Ovary (tissue), 9 donors: ENCODE measurements around the gene SH2D7. TPM values are rescaled to one million over a fixed set of nuclear protein-coding genes. Genes with fewer than 3 reads are reported as not detected.

Source experiments
- DNase-seq, 5 donors: peaks; one replicate each; pipeline ENCODE4 v3.0.0-alpha.2; 2019 to 2020
- H3K27ac ChIP-seq, 2 donors: fragments of 200-600 bp; one replicate each; pipeline versions ENCODE4 v1.5.1 to v1.8.0; 2019 to 2022
- H3K27me3 ChIP-seq: fragments of 200-600 bp; one replicate; pipeline ENCODE4 v1.8.0; 2022
- H3K36me3 ChIP-seq: fragments of 200-600 bp; sonication (generic); one replicate; pipeline ENCODE4 v1.5.1; 2019
- H3K4me1 ChIP-seq: one replicate; pipeline ENCODE4 v1.8.1; 2013; ENCODE audit warnings: mild to moderate bottlenecking, moderate library complexity; ENCODE audit not compliant: insufficient read depth
- H3K4me3 ChIP-seq: fragments of 200-600 bp; sonication (generic); one replicate; pipeline ENCODE4 v1.5.1; 2017
- H3K9me3 ChIP-seq, 2 donors: fragments of 200-600 bp in 1 of 2; sonication (generic) in 1 of 2; one replicate each; pipeline versions ENCODE4 v1.5.1 to v1.8.1; 2013 to 2019; ENCODE audit warnings: mild to moderate bottlenecking in 1 of 2, moderate library complexity in 1 of 2
- EP300 ChIP-seq: sonication (generic); formaldehyde crosslinking; IDR thresholded peaks from one replicate; pipeline ENCODE4 v1.6.1; 2017; ENCODE audit warnings: antibody characterized with exemption
- POLR2A ChIP-seq: fragments of 450-650 bp; IDR thresholded peaks from one replicate; pipeline ENCODE4 v1.6.1; 2017; ENCODE audit warnings: antibody characterized with exemption, mild to moderate bottlenecking, moderate library complexity
- WGBS, 3 donors: extraction: QIAGEN DNeasy Blood & Tissue Kit in 1 of 3; methylation state at CpG; one replicate each; pipeline versions ENCODE4 v1.1.5 to v1.1.7; 2013 to 2017; 5-methylcytosine and 5-hydroxymethylcytosine counted together
- intact Hi-C, 4 donors: fragments of 100-400 bp; cut with DNase I; formaldehyde crosslinking; loops; one replicate each; pipeline versions ENCODE4 v1.11.0 to v1.15.1; 2022 to 2023
- polyA plus RNA-seq, 2 donors: library from polyadenylated mRNA; stranded (reverse); fragments of 200-250 nt in 1 of 2; fragments of 350-450 nt in 1 of 2; fragmentation: Illumina TruSeq in 1 of 2; extraction: RNeasy Lipid Tissue Mini Kit (QIAGEN cat#74804) in 1 of 2; gene quantifications; one replicate each; pipeline ENCODE4 v1.2.3, GENCODE V29; 2013 to 2014
- total RNA-seq, 7 donors: library from RNA; depleted of rRNA in 2 of 7; stranded (reverse); fragments of >200 nt in 2 of 7; fragmentation: NEBNext Ultra II Directional in 3 of 7; extraction: Animal tissue kit (Norgen Biotek cat#: 25700) in 3 of 7; gene quantifications; one replicate each; pipeline versions ENCODE4 v1.1.0 to v1.2.4, GENCODE V29; 2016 to 2023
- TF ChIP-seq, protein P1 (sequence below), 3 donors: fragments of 450-650 bp in 2 of 3; fragments of 200-600 bp in 1 of 3; IDR thresholded peaks; one replicate each; pipeline versions ENCODE4 v1.5.1 to v1.8.0; 2016 to 2022; ENCODE audit warnings: antibody characterized with exemption in 3 of 3, mild to moderate bottlenecking in 1 of 3
- donor health status: DM: no; HTN: no; CAD: no; lungs with moderate emphysema.
- donor health status: DM: no; HTN: no; CAD: no.
- donor health status: Bipolar disorder and iron deficiency.
- donor health status: DM: yes; HTN: yes; CAD: no.
- donor health status: DM: no; HTN: no; CAD: no.
- donor health status: DM: yes; HTN: yes; CAD: no.

SH2D7 gene
- total and polyA plus RNA-seq, 9 donors = not detected

DNA sequence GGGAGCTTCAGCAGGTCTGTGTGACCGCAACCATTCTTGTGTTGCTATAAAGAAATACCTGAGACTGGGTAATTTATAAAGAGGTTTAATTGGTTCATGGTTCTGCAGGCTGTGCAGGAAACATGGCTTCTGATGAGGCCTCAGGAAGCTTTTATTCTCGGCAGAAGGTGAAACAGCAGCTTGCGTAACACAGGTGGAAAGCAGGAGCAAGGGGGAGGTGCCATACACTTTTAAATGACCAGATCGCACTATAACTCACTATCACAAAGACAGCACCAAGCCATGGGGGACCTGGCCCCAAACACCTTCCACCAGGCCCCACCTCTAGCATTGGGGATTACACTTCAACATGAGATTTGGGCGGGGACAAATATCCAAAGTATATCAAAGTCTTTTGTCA lies 47.2 kb downstream of the SH2D7 start:
- no peak for TF ChIP-seq EP300
- TF ChIP-seq, protein P1, sequence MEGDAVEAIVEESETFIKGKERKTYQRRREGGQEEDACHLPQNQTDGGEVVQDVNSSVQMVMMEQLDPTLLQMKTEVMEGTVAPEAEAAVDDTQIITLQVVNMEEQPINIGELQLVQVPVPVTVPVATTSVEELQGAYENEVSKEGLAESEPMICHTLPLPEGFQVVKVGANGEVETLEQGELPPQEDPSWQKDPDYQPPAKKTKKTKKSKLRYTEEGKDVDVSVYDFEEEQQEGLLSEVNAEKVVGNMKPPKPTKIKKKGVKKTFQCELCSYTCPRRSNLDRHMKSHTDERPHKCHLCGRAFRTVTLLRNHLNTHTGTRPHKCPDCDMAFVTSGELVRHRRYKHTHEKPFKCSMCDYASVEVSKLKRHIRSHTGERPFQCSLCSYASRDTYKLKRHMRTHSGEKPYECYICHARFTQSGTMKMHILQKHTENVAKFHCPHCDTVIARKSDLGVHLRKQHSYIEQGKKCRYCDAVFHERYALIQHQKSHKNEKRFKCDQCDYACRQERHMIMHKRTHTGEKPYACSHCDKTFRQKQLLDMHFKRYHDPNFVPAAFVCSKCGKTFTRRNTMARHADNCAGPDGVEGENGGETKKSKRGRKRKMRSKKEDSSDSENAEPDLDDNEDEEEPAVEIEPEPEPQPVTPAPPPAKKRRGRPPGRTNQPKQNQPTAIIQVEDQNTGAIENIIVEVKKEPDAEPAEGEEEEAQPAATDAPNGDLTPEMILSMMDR (IDR thresholded peaks at IDR 0.05) = no peak
- TF ChIP-seq POLR2A = no peak
- H3K9me3 ChIP-seq = no peaks in the 10 kb centered on the region
- no peak overlapping the region for H3K27ac ChIP-seq
- H3K36me3 ChIP-seq = no peaks in the 10 kb centered on the region
- WGBS, 3 donors = 90 to 93% (median 93%) methylated on average over 5 of the region's 5 CpGs
- H3K4me3 ChIP-seq = no peak overlapping the region
- no peaks in the 10 kb centered on the region for H3K4me1 ChIP-seq
- no peak for DNase-seq
- intact Hi-C loops = loop anchor here in 1 of 4 donors (10.0 kb wide), 1 partner anchor 55 kb away; no protein-coding TSS in a partner anchor
- H3K27me3 ChIP-seq = no peaks in the 10 kb centered on the region

DNA sequence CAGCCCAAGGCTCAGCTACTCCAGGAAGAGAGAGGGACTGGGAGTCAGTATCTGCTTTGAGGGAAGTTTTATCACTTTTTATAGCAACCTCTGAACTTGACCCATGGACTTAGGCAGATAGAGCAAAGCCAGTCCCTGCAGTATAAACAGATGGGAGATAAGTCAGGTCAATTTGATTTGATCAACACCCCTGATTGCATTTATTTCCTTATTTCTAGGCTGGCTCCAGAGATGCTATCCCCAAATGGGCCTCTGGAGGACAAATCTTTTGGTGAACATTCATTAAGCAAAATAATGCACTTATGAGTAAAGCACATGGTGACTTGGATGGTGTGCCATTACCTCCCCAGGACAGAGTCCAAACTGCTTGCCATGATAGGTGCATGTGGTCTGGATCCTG lies 47.9 kb downstream of the SH2D7 start:
- Histone ChIP-seq H3K4me3 (no peak overlapping the region), H3K27me3 (no peaks in the 10 kb centered on the region), H3K27ac (no peak overlapping the region), H3K36me3 (no peaks in the 10 kb centered on the region), H3K9me3 (no peaks in the 10 kb centered on the region), H3K4me1 (no peaks in the 10 kb centered on the region)
- no peak for TF ChIP-seq EP300
- TF ChIP-seq POLR2A = no peak
- TF ChIP-seq, protein P1 (IDR thresholded peaks at IDR 0.05) = no peak
- DNase-seq = no peak
- intact Hi-C loops = no loop called here

DNA sequence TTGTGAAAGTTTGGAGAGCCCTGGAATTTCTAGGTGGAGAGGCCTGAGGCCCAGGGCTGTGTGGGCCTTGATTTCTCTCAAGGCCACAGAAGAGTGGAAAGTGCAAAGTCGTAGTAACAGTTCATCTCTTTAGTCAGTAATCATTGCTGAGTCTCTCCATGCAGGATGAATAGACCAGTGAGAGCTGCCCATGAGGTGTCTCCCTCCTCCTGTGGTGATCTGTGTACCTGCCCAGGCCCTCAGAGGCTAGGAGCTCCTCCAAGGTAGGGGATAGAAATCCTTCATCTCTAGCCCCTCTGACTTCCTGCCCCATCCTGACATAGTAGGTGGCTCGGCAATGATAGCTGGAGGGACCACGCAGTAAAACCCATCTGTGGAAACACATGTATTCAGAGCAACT lies 50.0 kb downstream of the SH2D7 start:
- Histone ChIP-seq H3K4me3 (no peak overlapping the region), H3K36me3 (no peaks in the 10 kb centered on the region), H3K27ac (no peak overlapping the region), H3K4me1 (no peaks in the 10 kb centered on the region), H3K9me3 (no peaks in the 10 kb centered on the region), H3K27me3 (no peaks in the 10 kb centered on the region)
- no peak for DNase-seq
- WGBS, 3 donors = 78 to 84% (median 82%) methylated on average over 3 of the region's 3 CpGs
- TF ChIP-seq EP300 (no peak), POLR2A (no peak)
- TF ChIP-seq, protein P1 (IDR thresholded peaks at IDR 0.05) = no peak
- intact Hi-C loops = no loop called here

DNA sequence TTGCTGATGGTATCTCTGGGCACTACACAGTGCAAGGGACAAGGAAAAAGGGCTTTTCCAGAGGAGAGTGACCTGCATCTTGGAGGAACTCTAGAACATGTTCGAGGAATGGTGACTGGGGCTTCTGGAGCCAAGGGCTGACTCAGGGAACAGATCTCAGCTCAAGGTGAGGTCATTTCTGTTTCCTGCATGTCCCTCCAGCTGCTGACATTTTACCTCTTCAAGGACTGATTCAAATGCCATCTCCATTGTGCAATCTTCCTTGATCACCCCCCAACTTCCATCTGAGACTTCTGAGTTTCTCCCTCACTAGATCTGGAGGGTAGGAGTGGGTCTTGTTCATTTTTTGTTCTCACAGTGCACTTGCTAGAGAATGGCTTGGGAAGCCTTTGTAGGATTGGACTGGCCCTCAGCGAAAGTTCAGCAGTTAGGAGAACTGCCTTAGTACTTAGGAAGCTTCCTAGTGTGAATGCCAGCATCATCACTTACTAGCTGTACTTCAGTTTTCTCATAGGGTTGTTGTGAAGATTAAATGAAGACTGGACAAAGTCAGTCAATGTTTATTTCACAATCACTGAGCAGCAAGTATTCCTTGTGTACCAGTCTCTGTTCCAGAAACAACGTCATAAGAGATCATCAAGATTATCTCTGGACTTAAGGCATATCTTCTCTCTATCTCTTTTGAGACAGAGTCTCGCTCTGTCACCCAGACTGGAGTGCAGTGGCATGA lies 54.2 kb downstream of the SH2D7 start:
- intact Hi-C loops = no loop called here
- H3K27me3 ChIP-seq = no peaks in the 10 kb centered on the region
- H3K4me3 ChIP-seq = no peak overlapping the region
- no peaks in the 10 kb centered on the region for H3K4me1 ChIP-seq
- H3K9me3 ChIP-seq = no peaks in the 10 kb centered on the region
- H3K36me3 ChIP-seq = no peaks in the 10 kb centered on the region
- TF ChIP-seq, protein P1 (IDR thresholded peaks at IDR 0.05) = no peak
- TF ChIP-seq EP300 = no peak
- WGBS, 3 donors = 86 to 89% (median 88%) methylated on average over 4 of the region's 4 CpGs
- H3K27ac ChIP-seq = no peak overlapping the region
- DNase-seq = no peak
